GM18507 (cell line): Measurements from ENCODE around the gene PMF1.
"Not testable (repeated sequence)": the region's sequence is repeated elsewhere in the genome, so short reads cannot be mapped to it uniquely, and the experiment has no call there.

Experiments used
- DNase-seq: peaks from one replicate; pipeline ENCODE4 v3.0.0; 2011; ENCODE audit warnings: low read depth; ENCODE audit not compliant: insufficient read length; ENCODE audit errors: extremely low spot score
- FAIRE-seq: peaks from 2 replicates; lab custom pipeline; 2011; peaks lifted over from hg19 to GRCh38; lab: Jason Lieb, UNC

The PMF1 gene

DNA sequence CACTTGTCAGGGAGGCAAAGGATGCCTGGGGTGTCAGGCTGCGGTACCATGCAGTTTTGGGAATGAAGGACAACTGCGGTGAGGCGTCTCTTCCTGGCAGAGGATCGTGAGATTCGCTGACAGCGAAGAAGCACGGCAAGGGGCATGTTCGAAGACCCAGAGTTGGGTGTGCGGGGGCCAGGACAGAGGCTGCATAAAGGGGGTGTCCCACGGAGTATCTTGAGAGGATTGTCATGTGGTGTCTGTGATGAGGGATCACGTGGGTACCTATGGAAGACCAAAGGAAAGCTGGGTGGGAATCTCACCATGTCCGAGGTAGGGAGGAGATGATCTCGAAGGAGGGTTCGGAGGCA is 18.5 kb upstream of the PMF1 start:
- FAIRE-seq (no peak), DNase-seq (no peak)

GRCh38 chr1:156195853-156196252 is 17.0 kb upstream of the PMF1 start:
- FAIRE-seq, result no peak

DNA sequence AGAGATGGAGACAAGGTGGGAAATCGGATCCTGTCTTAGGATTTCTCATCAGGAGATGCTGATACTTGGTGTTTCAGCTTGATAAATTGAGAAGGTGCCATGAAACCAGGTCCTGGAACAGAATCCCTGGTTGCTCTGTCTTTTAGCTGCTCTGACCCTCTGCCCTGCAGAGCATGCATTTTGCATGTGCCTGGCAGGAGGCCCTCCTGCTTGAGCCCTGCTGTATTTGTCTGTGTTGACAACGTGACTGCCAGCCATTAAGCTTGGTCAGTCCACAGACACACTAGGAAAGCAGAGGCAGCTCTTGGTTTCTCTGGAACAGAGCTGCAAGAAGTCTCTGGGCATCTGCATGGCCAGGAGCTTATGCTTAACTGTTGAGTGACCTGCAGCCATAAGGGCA is 16.4 kb upstream of the PMF1 start:
- no peak for DNase-seq
- FAIRE-seq, result no peak

More at GRCh38 chr1:156195853-156196252, 17.0 kb upstream of the PMF1 start:
- no peak for DNase-seq

DNA sequence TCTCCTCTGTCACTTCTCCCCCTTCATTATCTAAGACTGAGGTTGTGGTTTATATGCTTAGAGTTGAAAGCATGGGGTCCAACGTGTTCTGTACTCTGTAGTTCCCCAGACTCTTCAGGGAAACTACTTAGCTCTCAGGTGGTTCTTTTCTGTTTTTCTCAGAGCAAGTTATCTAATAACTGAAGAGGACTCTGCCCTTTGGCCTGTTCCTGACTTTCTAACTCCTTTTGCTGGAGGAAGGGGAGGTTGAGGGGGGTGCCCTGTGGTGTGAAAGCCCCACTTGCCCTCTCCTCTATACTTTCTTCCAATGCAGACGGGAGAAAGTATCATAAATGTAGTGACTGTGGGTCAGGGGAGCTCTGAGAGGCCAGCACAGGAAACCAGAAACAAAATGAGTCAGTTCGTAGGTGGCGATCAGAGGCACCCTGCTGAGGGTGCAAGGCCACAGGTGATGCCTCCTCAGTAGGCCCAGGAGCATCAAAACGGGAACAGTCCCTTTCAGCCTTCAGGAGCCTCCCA is 13.9 kb upstream of the PMF1 start:
- no peak for DNase-seq
- FAIRE-seq, result peak; percentile 70

DNA sequence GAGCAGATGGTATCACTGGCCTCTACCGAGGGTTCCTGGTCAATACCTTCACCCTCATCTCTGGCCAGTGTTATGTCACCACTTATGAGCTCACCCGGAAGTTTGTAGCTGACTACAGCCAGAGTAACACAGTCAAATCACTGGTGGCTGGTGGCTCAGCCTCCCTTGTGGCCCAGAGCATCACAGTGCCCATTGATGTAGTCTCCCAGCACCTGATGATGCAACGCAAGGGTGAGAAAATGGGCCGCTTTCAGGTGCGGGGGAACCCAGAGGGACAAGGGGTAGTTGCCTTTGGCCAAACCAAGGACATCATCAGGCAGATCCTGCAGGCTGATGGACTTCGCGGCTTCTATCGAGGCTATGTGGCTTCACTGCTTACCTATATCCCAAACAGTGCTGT is 12.8 kb upstream of the PMF1 start:
- no peak for FAIRE-seq
- DNase-seq, result no peak

DNA sequence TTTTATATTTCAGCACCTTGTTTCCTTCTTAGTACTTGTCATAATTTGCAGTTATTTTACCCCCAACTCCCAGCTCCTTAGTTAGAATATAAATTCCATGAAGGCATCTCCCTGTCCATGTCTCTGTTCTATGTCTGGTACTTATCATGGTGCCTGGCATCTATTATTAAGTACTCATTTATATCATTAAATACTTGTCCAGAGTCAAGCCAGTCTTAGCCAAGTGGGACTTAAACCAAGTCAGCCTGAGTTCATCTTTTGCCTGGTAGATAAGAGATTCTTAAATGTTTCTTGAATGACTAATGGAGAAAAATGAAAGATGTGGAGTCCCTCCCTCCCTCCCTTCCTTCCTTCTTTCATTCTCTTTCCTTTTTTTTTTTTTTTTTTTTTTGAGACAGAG is 9.5 kb upstream of the PMF1 start:
- no peak for DNase-seq
- no peak for FAIRE-seq

GRCh38 chr1:156204686-156205085 is 8.1 kb upstream of the PMF1 start:
- DNase-seq, result no peak
- FAIRE-seq, result no peak

DNA sequence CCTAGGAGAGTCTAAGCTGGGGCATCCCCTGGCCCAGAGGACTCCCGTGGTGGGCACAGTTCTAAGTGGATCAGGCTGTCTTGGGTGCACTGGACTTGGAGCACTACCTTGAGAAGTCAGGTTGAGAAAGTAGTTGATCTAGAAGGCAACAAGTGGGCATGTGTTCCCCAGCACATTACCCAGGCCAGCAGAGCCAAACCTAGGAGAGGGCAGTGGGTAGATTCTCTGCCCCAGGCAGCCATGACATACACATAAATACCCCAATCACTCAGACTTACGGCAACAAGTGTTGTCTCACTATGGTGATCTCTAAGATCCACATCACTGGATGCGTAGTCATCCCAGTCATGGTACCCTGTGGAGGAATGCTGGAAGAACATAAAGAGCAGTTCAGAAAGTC is 1.6 kb upstream of the PMF1 start:
- no peak for FAIRE-seq
- no peak for DNase-seq

- no peak for FAIRE-seq
Measured at GRCh38 chr1:156212130-156212529, 677 bp upstream of the PMF1 start.

GRCh38 chr1:156213644-156213966 is 798 bp downstream of the PMF1 start:
- FAIRE-seq (no peak), DNase-seq (no peak)

More at GRCh38 chr1:156212130-156212529, 677 bp upstream of the PMF1 start:
- DNase-seq, result no peak

DNA sequence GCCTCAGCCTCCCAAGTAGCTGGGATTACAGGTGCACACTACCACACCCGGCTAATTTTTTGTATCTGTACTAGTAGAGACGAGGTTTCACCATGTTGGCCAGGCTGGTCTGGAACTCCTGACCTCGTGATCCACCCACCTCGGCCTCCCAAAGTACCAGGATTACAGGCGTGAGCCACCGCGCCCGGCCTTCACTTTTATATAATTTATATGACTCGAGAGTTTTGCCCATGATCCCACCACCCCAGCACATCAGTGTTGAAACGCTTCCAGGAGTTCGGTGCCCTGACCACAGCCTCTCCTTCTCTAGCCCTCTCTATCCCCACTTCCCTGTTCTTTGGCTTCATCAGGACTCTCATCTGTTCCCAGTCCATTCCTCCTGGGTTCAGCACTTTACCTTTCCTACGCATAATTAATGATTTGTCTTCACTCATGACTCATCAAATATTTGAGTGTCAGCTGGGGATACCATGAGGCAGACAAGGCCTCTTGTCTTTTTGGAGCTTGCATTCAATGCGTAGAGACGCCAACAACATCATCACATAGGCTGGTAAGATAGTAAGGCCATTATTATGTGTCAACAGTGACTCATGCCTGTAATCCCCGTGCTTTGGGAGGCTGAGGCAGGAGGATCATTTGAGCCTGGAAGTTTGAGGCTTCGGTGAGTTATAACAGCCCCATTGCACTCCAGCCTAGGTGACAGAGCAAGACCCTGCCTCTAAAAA is 1.4 kb downstream of the PMF1 start:
- no peak for FAIRE-seq
- no peak for DNase-seq

GRCh38 chr1:156216361-156217086 is 3.7 kb downstream of the PMF1 start:
- DNase-seq, result not testable (repeated sequence)
- peak; percentile 100 for FAIRE-seq

DNA sequence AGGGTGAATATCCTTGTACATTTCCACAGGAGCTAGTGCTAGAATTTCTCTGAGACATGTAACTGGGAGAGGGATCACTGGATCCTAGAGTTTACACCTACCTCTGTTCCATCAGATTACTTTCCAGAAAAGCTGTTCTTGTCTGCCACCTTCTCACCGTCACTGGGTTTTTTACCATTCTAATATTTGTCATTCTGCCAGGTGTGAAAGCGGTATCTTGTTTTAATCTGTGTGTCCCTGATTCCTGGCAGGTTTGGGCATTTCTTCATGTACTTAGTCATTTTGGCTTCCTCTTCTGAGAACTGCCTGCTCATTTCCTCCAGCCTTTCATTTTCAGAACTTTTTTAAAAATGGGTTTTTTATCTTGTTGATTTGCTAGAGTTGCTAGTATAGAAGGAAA is 5.1 kb downstream of the PMF1 start:
- DNase-seq, result no peak
- FAIRE-seq, result no peak

- FAIRE-seq, result no peak
- no peak for DNase-seq
Measured at GRCh38 chr1:156220226-156220625, 7.4 kb downstream of the PMF1 start.

DNA sequence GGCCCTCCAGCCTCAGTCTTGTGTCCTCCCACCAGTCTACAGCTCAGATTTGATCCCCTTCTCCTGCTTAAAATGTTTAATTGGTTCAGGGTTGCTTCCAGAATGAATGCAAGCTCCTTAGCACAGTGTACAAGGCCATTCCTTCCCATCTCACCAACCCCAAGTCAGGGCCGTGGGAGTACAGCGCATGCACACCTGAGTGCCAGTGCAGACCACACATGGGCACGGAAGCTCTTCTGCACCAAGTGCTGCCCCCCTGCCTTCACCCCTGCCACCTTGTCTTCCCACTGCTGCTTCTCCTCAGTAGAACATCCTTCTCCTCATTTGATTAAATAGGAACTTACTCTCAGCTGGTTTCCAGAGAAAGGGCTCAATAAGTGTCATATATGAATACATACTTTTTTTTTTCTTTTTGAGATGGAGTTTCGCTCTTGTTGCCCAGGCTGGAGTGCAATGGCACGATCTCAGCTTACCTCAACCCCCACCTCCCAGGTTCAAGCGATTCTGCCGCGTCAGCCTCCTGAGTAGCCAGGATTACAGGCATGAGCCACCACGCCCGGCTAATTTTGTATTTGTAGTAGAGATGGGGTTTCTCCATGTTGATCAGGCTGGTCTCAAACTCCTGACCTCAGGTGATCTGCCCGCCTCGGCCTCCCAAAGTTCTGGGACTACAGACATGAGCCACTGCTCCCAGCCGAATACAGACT is 9.3 kb downstream of the PMF1 start:
- FAIRE-seq (no peak), DNase-seq (no peak)

DNA sequence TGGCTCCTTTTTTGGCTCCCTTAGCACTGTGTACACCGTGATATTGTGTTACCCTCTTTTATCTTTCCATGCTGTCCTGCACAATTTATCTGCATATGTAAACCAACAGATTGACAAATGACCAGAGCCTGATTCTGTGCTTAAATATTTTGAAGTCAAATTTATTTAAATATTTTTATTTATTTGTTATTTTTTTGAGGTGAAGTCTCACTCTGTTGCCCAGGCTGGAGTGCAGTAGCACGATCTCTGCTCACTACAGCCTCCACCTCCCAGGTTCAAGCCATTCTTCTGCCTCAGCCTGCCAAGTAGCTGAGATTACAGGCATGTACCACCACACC is 12.8 kb downstream of the PMF1 start:
- FAIRE-seq (no peak), DNase-seq (no peak)

- peak; percentile 52 for DNase-seq
- peak; percentile 88 for FAIRE-seq
Measured at GRCh38 chr1:156226116-156226538, 13.3 kb downstream of the PMF1 start.

- DNase-seq (no peak), FAIRE-seq (no peak)
Measured at GRCh38 chr1:156226782-156227181, 14.0 kb downstream of the PMF1 start.

DNA sequence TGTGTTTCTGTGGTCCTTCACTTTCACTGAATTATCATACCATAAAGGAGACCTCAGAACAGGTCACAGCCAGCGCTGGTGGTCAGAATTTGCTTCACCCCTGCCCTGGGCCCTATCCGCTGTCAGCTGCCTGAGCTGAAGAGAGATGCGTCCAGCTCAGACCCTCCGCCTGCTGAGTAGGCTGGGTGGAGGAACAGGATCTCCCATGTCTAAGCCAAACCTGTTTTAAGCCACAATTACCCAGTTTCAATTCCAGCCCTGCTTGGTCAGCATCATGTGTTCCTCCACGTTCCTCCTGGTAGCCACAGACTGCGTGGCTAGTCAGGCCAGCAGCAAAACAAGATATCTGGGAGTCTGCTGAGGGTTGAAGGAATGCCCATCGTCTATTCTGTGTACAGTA is 15.7 kb downstream of the PMF1 start:
- FAIRE-seq, result no peak
- DNase-seq, result no peak

DNA sequence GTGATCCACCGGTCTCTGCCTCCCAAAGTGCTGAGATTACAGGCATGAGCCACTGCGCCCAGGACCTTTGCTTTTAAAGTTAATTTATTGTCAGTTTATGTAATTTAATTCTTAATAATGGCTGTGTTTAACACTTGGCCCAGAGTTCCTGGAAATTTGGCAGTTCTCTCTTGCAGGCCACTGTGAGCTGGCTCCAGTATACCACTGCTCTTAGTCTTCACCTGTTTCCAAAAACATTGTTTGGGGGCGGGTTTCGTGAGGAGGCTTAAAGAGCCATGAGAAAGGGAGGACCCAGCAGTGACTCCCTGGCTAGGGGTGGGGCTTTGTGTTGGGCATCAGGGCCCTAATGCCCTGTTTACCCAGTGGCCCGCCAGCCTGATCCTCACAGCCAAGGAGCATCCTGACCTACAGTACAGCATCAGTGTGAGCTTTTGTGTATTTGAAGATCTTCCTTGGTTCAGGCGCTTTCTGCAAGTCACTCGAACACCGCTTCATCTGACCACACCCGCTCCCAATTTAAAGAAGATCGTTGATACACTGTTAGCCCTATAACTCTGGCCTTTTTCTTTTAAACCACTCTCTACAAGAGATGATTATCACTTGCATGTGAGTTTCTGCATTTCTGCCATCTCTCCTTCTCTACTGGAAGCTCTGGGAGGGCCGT is 17.1 kb downstream of the PMF1 start:
- FAIRE-seq, result no peak
- DNase-seq, result no peak
